Measurements from ENCODE around the gene ARHGEF12. TPM values are rescaled to one million over a fixed set of nuclear protein-coding genes. Genes with fewer than 3 reads are reported as not detected.

The ARHGEF12 gene
- total and polyA plus RNA-seq, 10 of the 15 experiments (the other 5 are each of a cell fraction or from before 2014, with no cell fraction given) = 2.7 to 40.8 (median 20.9) TPM

DNA sequence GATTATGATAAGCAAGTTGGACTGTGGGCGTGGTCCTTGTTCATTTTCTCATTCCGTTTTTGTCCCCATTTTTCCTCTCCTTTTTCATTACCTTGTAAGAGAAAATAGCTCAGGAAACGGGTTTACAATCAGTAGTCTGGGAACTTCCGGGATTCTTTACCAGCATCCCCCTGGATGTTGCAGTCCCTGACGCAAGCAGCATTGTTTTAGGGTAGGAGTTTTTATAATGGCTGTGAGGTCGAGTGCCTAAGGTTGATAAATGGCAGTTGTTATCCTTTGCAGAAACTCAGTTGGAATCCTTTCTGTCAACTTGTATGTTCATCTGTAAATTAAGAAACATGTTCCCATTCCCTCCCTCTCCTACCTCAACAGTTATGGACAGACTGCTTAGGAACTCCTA is 68.3 kb downstream of the ARHGEF12 start (continued):
- no peak for TF ChIP-seq BCL3 (IDR thresholded peaks at IDR 0.05; ENCODE audit: borderline replicate concordance, insufficient read depth, low read depth, low read length, poor library complexity, severe bottlenecking)

DNA sequence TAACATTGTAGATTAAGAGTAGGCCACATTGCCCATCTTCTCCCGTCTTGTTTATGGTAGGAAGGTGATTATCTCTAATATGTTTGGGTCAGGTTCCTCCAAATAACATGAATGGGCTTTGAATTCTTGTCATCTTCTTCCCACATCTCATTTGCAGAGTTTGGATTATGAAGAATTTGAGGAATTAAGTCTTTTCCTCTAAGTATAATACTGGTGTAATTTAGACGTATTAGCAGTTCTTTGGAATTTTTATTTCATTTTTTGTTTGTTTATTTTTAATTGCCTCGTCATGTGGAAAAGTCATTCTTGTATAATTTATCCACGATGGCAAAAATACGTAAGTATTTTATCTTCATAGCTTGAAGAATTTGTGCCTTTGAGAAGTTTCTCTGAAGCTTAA is 73.4 kb downstream of the ARHGEF12 start:
- intact Hi-C loops (cut with micrococcal nuclease; ENCODE audit: unreplicated experiment) = no loop called here
- Histone ChIP-seq H3K27me3 (replicated peaks in 1 of 2; ENCODE audit: control insufficient read depth in 2 of 2, insufficient read depth in 2 of 2, low read length in 1 of 2) (no peaks in the 10 kb centered on the region), H3K4me2 (ENCODE audit: control insufficient read depth, insufficient read depth) (no peak overlapping the region), H3K9ac (ENCODE audit: control insufficient read depth, insufficient read depth, low read length) (no peak overlapping the region), H3K4me1 (ENCODE audit: control insufficient read depth, insufficient read depth, low read length) (no peaks in the 10 kb centered on the region), H3K4me3 (no peak overlapping the region), H3K9me3 (replicated peaks; ENCODE audit: control insufficient read depth, insufficient read depth, low read length) (no peaks in the 10 kb centered on the region), H4K20me1 (ENCODE audit: control insufficient read depth, insufficient read depth) (no peaks in the 10 kb centered on the region), H2AFZ (ENCODE audit: control insufficient read depth, low read depth, low read length) (no peak overlapping the region), H3K36me3 (ENCODE audit: control insufficient read depth in 2 of 2, insufficient read depth in 2 of 2, low read length in 1 of 2) (peaks cover 0 to 2% of the 10 kb centered on the region in 2 experiments; a peak in 1 of 4 replicates), H3K79me2 (ENCODE audit: control insufficient read depth, insufficient read depth, low read length) (no peaks in the 10 kb centered on the region), H3K27ac (ENCODE audit: control insufficient read depth, insufficient read depth) (no peak overlapping the region)
- ChIA-PET SMC1A (ENCODE audit: uncharacterized antibody, unreplicated experiment) (interaction anchor here (0.8 to 4.7 kb wide), 12 partner anchors 9 to 86 kb away, joined by 3 to 28 read pairs (median 3); no protein-coding TSS in a partner anchor), POLR2A (interaction anchor here (1.2 kb wide), 1 partner anchor 9 kb away, joined by 4 read pairs; no protein-coding TSS in a partner anchor), CTCF (interaction anchor here (0.7 to 2.4 kb wide), 11 partner anchors 9 to 276 kb away, joined by 3 to 15 read pairs (median 4); no protein-coding TSS in a partner anchor), RAD21 (ENCODE audit: unreplicated experiment) (interaction anchor here (1.0 to 3.4 kb wide), 3 partner anchors 9 to 70 kb away, joined by 5 to 16 read pairs (median 6); no protein-coding TSS in a partner anchor)
- in situ Hi-C loops (cut with MboI) = no loop called here
- DNase-seq (ENCODE audit: low read depth, low spot score) = no peak
- 94% methylated on average over 5 of the region's 5 CpGs for WGBS (ENCODE audit: insufficient coverage, insufficient replicate concordance, low lambda C conversion rate, missing lambda C conversion rate)
- no TSS peak for BruUV-seq (replicated peaks)
- ATAC-seq = no peak
- TF ChIP-seq RAD51 (IDR thresholded peaks at IDR 0.05) = no peak
- TF ChIP-seq CREM (IDR thresholded peaks at IDR 0.05; ENCODE audit: low read depth) = no peak
- TF ChIP-seq SIN3A (IDR thresholded peaks at IDR 0.05; ENCODE audit: low read depth, low read length) = no peak
- no peak for TF ChIP-seq FOXM1 (IDR thresholded peaks at IDR 0.05; ENCODE audit: low read depth, low read length)
- FAIRE-seq = no peak
